Keratinocyte (primary cell): Measurements from ENCODE around the gene PCDHGC4. TPM values are rescaled to one million over a fixed set of nuclear protein-coding genes. Genes with fewer than 3 reads are reported as not detected.

Experiments
- DNase-seq: peaks from one replicate; pipeline ENCODE4 v3.0.0-alpha.2; 2011; ENCODE audit warnings: low read depth, missing footprints, low spot score
- FAIRE-seq: peaks from 2 replicates; lab custom pipeline; 2011; peaks lifted over from hg19 to GRCh38; lab: Jason Lieb, UNC
- H2AFZ ChIP-seq: 2 replicates; pipeline ENCODE4 v1.6.0; 2012; ENCODE audit warnings: low read length, control low read depth, inconsistent platforms; ENCODE audit not compliant: control insufficient read depth
- H3K27ac ChIP-seq: 2 replicates; pipeline ENCODE4 v1.5.1; 2011; ENCODE audit warnings: low read length; ENCODE audit not compliant: control insufficient read depth, insufficient read depth
- H3K27me3 ChIP-seq: 3 replicates; pipeline ENCODE4 v1.6.0; 2011; ENCODE audit warnings: low read length; ENCODE audit not compliant: control insufficient read depth, insufficient read depth; ENCODE audit errors: extremely low read depth
- H3K36me3 ChIP-seq, 2 experiments: 2 replicates in 1 of 2; 3 replicates in 1 of 2; pipeline ENCODE4 v1.5.1; 2011; ENCODE audit warnings: low read length in 2 of 2, mild to moderate bottlenecking in 1 of 2; ENCODE audit not compliant: control insufficient read depth in 2 of 2, insufficient read depth in 2 of 2; ENCODE audit errors: extremely low read depth in 1 of 2
- H3K4me1 ChIP-seq: 3 replicates; pipeline ENCODE4 v1.5.1; 2011; ENCODE audit warnings: low read length; ENCODE audit not compliant: control insufficient read depth, insufficient read depth; ENCODE audit errors: extremely low read depth
- H3K4me2 ChIP-seq: 3 replicates; pipeline ENCODE4 v1.6.0; 2011; ENCODE audit warnings: low read depth, low read length; ENCODE audit not compliant: control insufficient read depth, insufficient read depth; ENCODE audit errors: extremely low read depth
- H3K4me3 ChIP-seq, 3 experiments: fragments of 200-600 bp in 1 of 3; sonication (generic) in 1 of 3; 2 replicates in 2 of 3; 3 replicates in 1 of 3; pipeline ENCODE4 v1.5.1; 2011 to 2016; ENCODE audit warnings: low read length in 3 of 3, mild to moderate bottlenecking in 3 of 3, control low read depth in 2 of 3, inconsistent platforms in 1 of 3, low read depth in 1 of 3, mixed read lengths in 1 of 3, mixed run types in 1 of 3, moderate library complexity in 1 of 3; ENCODE audit not compliant: control insufficient read depth in 2 of 3, insufficient read depth in 2 of 3; ENCODE audit errors: extremely low read depth in 1 of 3
- H3K79me2 ChIP-seq: 2 replicates; pipeline ENCODE4 v1.6.0; 2012; ENCODE audit warnings: low read length; ENCODE audit not compliant: control insufficient read depth, insufficient read depth
- H3K9ac ChIP-seq: 3 replicates; pipeline ENCODE4 v1.6.0; 2011; ENCODE audit warnings: low read length; ENCODE audit not compliant: control insufficient read depth, insufficient read depth; ENCODE audit errors: extremely low read depth
- H3K9me1 ChIP-seq: 3 replicates; pipeline ENCODE4 v1.6.0; 2011; ENCODE audit warnings: low read length; ENCODE audit not compliant: control insufficient read depth, insufficient read depth; ENCODE audit errors: extremely low read depth
- H3K9me3 ChIP-seq: 2 replicates; pipeline ENCODE4 v1.5.1; 2012; ENCODE audit warnings: low read depth, low read length; ENCODE audit not compliant: control insufficient read depth
- H4K20me1 ChIP-seq: 3 replicates; pipeline ENCODE4 v1.6.0; 2011; ENCODE audit warnings: low read length; ENCODE audit not compliant: control insufficient read depth, insufficient read depth; ENCODE audit errors: extremely low read depth
- CTCF ChIP-seq, 3 experiments: IDR thresholded peaks in 1 of 3; conservative IDR thresholded peaks in 1 of 3; optimal IDR thresholded peaks in 1 of 3; 2 replicates in 2 of 3; 3 replicates in 1 of 3; pipeline versions ENCODE3 to v1.5.1; 2011; ENCODE audit warnings: low read length in 3 of 3, mild to moderate bottlenecking in 3 of 3, moderate library complexity in 2 of 3, control low read depth in 1 of 3, inconsistent platforms in 1 of 3; ENCODE audit not compliant: insufficient read depth in 2 of 3; ENCODE audit errors: extremely low read depth in 1 of 3
- EZH2 ChIP-seq: IDR thresholded peaks from one replicate; pipeline ENCODE4 v1.6.1; 2012; ENCODE audit warnings: inconsistent platforms, mild to moderate bottlenecking, low read length, moderate library complexity
- dilution Hi-C: fragments of 300-500 bp; cut with MboI; formaldehyde crosslinking; loops from one replicate; pipeline ENCODE4 v1.7.0; 2020; ENCODE audit warnings: low sequenced_read_pairs; ENCODE audit not compliant: extremely low pct_ligation_motif_present
- polyA plus RNA-seq, 5 experiments: library from polyadenylated mRNA; depleted of rRNA in 3 of 5; stranded (reverse) in 3 of 5; stranded (forward) in 1 of 5; unstranded in 1 of 5; fragments of >200 nt; gene quantifications; 1 replicate in 1 of 5; 2 replicates in 3 of 5; 3 replicates in 1 of 5; pipeline versions ENCODE4 v1.2.1 to v1.2.3, GENCODE V29; 2011 to 2012; ENCODE audit warnings: missing spikeins in 2 of 5, low read depth in 1 of 5, low replicate concordance in 1 of 5

Gene PCDHGC4
- polyA plus RNA-seq, 1 donor (not counting 4 experiments of a cell fraction or from before 2014, with no cell fraction given) = 0.13 TPM

- no peaks in the 10 kb centered on the region for H4K20me1 ChIP-seq
- DNase-seq (no peak), FAIRE-seq (no peak)
Measured at GRCh38 chr5:141490771-141491170, 5.9 kb downstream of the PCDHGC4 start.

DNA sequence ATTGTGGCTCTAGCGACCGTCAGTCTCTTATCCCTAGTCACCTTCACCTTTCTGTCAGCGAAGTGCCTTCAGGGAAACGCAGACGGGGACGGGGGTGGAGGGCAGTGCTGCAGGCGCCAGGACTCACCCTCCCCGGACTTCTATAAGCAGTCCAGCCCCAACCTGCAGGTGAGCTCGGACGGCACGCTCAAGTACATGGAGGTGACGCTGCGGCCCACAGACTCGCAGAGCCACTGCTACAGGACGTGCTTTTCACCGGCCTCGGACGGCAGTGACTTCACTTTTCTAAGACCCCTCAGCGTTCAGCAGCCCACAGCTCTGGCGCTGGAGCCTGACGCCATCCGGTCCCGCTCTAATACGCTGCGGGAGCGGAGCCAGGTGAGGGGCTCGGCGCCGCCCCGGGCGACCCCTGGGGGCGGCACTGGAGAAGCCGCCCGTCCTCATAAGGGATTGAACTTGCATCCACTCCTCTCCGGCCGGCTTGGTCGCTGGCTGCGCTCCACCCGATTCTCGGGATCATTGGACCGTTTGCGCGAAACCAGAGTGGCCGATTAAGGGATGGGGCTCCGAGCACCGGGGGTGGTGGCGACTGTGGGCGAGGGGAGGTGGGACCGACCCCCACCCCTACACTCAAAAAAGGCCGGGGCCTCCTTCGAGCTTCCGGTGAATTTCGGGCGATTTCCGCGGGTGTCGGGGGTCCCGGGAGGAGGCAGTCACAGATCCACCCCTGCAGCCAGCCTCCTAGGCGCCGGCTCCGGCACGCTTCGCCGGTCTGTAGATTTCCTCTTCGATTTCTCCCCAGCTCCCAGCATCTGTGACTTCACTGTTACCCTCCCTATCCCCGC, 6.7 kb downstream of the PCDHGC4 start:
- dilution Hi-C loops = no loop called here
- H3K4me1 ChIP-seq = peaks cover 21% of the 10 kb centered on the region
- no peak overlapping the region for H3K27ac ChIP-seq
- no peak for DNase-seq
- no peaks in the 10 kb centered on the region for H3K79me2 ChIP-seq
- no peaks in the 10 kb centered on the region for H3K9me1 ChIP-seq
- H2AFZ ChIP-seq = no peak overlapping the region
- no peaks in the 10 kb centered on the region for H3K27me3 ChIP-seq
- FAIRE-seq = no peak
- no peaks in the 10 kb centered on the region for H4K20me1 ChIP-seq
- no peaks in the 10 kb centered on the region for H3K9me3 ChIP-seq
- no peak overlapping the region for H3K9ac ChIP-seq
- H3K4me2 ChIP-seq = no peak overlapping the region
- H3K4me3 ChIP-seq = no peak overlapping the region
- TF ChIP-seq EZH2 (no peak), CTCF (optimal IDR thresholded peaks at IDR 0.05 in 1 of 3, IDR thresholded peaks at IDR 0.05 in 1 of 3, conservative IDR thresholded peaks at IDR 0.05 in 1 of 3; ENCODE audit: extremely low read depth in 1 of 3, insufficient read depth in 2 of 3, low read length in 3 of 3) (no peak)
- peaks cover 0 to 3% of the 10 kb centered on the region in 2 experiments for H3K36me3 ChIP-seq

More at GRCh38 chr5:141490771-141491170, 5.9 kb downstream of the PCDHGC4 start:
- no peaks in the 10 kb centered on the region for H3K79me2 ChIP-seq
- H3K9ac ChIP-seq = no peak overlapping the region
- H3K36me3 ChIP-seq = peaks cover 0 to under 1% of the 10 kb centered on the region in 2 experiments
- dilution Hi-C loops = no loop called here
- no peak overlapping the region for H3K27ac ChIP-seq
- H3K9me1 ChIP-seq = no peaks in the 10 kb centered on the region
- H3K9me3 ChIP-seq = no peaks in the 10 kb centered on the region
- H3K27me3 ChIP-seq = no peaks in the 10 kb centered on the region
- H3K4me3 ChIP-seq = no peak overlapping the region
- peaks cover 21% of the 10 kb centered on the region for H3K4me1 ChIP-seq
- TF ChIP-seq CTCF (optimal IDR thresholded peaks at IDR 0.05 in 1 of 3, IDR thresholded peaks at IDR 0.05 in 1 of 3, conservative IDR thresholded peaks at IDR 0.05 in 1 of 3; ENCODE audit: extremely low read depth in 1 of 3, insufficient read depth in 2 of 3, low read length in 3 of 3) (no peak), EZH2 (no peak)
- no peak overlapping the region for H2AFZ ChIP-seq
- H3K4me2 ChIP-seq = no peak overlapping the region
